Endothelial cell of umbilical vein (primary cell): ENCODE measurements around the gene GUCY1B1.

Source experiments
- EZH2 ChIP-seq: IDR thresholded peaks from 2 replicates; pipeline ENCODE4 v1.6.1; 2012; ENCODE audit warnings: borderline replicate concordance, low read depth, mild to moderate bottlenecking, moderate library complexity, low read length, inconsistent platforms; ENCODE audit not compliant: severe bottlenecking
- FOS ChIP-seq: IDR thresholded peaks from 2 replicates; pipeline ENCODE4 v1.6.1; 2011; ENCODE audit warnings: mild to moderate bottlenecking, low read length, moderate library complexity, borderline replicate concordance; ENCODE audit not compliant: insufficient read depth
- MYC ChIP-seq: IDR thresholded peaks from one replicate; pipeline ENCODE4 v1.6.1; 2011; ENCODE audit warnings: mild to moderate bottlenecking, low read depth, low read length
- POLR2A ChIP-seq: IDR thresholded peaks from 2 replicates; pipeline ENCODE4 v1.6.1; 2012; ENCODE audit warnings: low read depth, mild to moderate bottlenecking, control low read depth, low read length
- POLR2AphosphoS5 ChIP-seq: IDR thresholded peaks from 2 replicates; pipeline ENCODE4 v1.6.1; 2012; ENCODE audit warnings: low read depth, mild to moderate bottlenecking, control low read depth, low read length, moderate library complexity; ENCODE audit not compliant: insufficient read depth
- TF ChIP-seq, protein P1 (sequence below), 2 donors: IDR thresholded peaks; 1 replicate in 1 of 2; 2 replicates in 1 of 2; pipeline ENCODE4 v1.5.1; 2011; ENCODE audit warnings: low read length in 2 of 2, mild to moderate bottlenecking in 2 of 2, moderate library complexity in 2 of 2, control low read depth in 1 of 2, inconsistent platforms in 1 of 2, low read depth in 1 of 2; ENCODE audit not compliant: insufficient read depth in 1 of 2; ENCODE audit errors: extremely low read depth in 1 of 2
- TF ChIP-seq, protein P2 (sequence below): IDR thresholded peaks from 2 replicates; pipeline ENCODE4 v1.6.1; 2011; ENCODE audit not compliant: insufficient read depth, insufficient read length

DNA sequence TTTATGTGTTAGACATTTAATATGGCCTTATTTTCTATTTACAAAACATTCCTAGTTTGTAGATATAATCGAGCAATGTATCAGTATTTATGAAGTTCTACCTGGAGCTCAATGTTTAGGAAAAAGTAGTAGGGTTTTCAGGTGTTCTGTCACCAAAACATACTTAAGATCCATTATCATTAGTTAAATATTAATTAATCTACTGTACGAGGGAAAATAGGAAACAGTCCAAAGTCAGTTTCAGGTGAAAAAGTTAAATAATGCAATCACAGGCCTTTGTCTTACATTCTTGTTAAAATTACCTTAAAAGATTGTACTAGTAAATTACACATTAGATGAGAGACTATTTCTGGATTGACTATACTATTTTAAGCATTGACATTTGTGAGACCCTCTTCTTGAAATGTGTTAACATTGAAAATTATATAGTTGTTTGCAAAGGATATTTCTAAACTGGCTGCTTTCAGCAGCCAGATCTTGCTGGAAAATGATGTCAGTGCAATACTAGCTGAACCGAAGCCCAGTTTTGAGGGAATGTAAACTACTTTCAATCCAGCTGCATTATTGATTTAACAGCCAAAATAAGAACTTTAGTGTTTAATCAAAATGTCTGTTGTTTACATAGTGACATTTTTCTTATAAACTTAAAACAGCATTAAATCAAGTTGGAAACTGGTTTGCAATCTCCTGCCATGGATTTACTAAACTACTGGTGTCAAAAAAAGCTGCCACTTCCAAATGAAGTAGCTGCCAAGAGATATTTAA is 19.3 kb downstream of the GUCY1B1 start:
- TF ChIP-seq, protein P1, sequence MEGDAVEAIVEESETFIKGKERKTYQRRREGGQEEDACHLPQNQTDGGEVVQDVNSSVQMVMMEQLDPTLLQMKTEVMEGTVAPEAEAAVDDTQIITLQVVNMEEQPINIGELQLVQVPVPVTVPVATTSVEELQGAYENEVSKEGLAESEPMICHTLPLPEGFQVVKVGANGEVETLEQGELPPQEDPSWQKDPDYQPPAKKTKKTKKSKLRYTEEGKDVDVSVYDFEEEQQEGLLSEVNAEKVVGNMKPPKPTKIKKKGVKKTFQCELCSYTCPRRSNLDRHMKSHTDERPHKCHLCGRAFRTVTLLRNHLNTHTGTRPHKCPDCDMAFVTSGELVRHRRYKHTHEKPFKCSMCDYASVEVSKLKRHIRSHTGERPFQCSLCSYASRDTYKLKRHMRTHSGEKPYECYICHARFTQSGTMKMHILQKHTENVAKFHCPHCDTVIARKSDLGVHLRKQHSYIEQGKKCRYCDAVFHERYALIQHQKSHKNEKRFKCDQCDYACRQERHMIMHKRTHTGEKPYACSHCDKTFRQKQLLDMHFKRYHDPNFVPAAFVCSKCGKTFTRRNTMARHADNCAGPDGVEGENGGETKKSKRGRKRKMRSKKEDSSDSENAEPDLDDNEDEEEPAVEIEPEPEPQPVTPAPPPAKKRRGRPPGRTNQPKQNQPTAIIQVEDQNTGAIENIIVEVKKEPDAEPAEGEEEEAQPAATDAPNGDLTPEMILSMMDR (IDR thresholded peaks at IDR 0.05; ENCODE audit: extremely low read depth in 1 of 2, insufficient read depth in 1 of 2, low read depth in 1 of 2, low read length in 2 of 2) = no peak
- TF ChIP-seq EZH2 (no peak), POLR2A (no peak), POLR2AphosphoS5 (no peak), MYC (no peak), FOS (no peak)
- TF ChIP-seq, protein P2, sequence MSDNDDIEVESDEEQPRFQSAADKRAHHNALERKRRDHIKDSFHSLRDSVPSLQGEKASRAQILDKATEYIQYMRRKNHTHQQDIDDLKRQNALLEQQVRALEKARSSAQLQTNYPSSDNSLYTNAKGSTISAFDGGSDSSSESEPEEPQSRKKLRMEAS = no peak
